Stimulated activated CD8-positive, alpha-beta memory T cell treated with anti-CD3 and anti-CD28 coated beads, Interleukin-2, amount 100 ng/mL, for 1 hour (primary cell): ENCODE results near the gene LRTM2.

ENCODE experiments used
- DNase-seq, 2 donors: peaks; one replicate each; pipeline ENCODE4 v3.0.0-alpha.2; 2020; ENCODE audit warnings: low read depth in 2 of 2

Gene LRTM2

GRCh38 chr12:1864456-1864855 is 44.1 kb downstream of the LRTM2 start:
- DNase-seq: no peak

- DNase-seq: no peak
These were observed 44.5 kb downstream of the LRTM2 start for GRCh38 chr12:1864867-1865266.

- DNase-seq: no peak
These were observed 45.0 kb downstream of the LRTM2 start for GRCh38 chr12:1865284-1865866.

GRCh38 chr12:1869145-1869544 is 48.8 kb downstream of the LRTM2 start:
- DNase-seq: no peak

- no peak for DNase-seq
These were observed 49.7 kb downstream of the LRTM2 start for GRCh38 chr12:1870086-1870485.

GRCh38 chr12:1870998-1871917 is 50.9 kb downstream of the LRTM2 start:
- DNase-seq: no peak

- DNase-seq: no peak
These were observed 51.6 kb downstream of the LRTM2 start for GRCh38 chr12:1872001-1872400.

GRCh38 chr12:1872448-1872847 is 52.1 kb downstream of the LRTM2 start:
- no peak for DNase-seq

GRCh38 chr12:1873531-1874510 is 53.5 kb downstream of the LRTM2 start:
- DNase-seq: no peak

- DNase-seq: no peak
These were observed 55.2 kb downstream of the LRTM2 start for GRCh38 chr12:1875608-1876007.

GRCh38 chr12:1876086-1876485 is 55.7 kb downstream of the LRTM2 start:
- DNase-seq: no peak

- DNase-seq: no peak
These were observed 57.0 kb downstream of the LRTM2 start for GRCh38 chr12:1877169-1877878.

GRCh38 chr12:1878214-1878613 is 57.8 kb downstream of the LRTM2 start:
- DNase-seq: no peak

- no peak for DNase-seq
These were observed 58.3 kb downstream of the LRTM2 start for GRCh38 chr12:1878695-1879094.

GRCh38 chr12:1879633-1880032 is 59.3 kb downstream of the LRTM2 start:
- DNase-seq: no peak

GRCh38 chr12:1880153-1880845 is 59.9 kb downstream of the LRTM2 start:
- DNase-seq: no peak

- no peak for DNase-seq
These were observed 60.5 kb downstream of the LRTM2 start for GRCh38 chr12:1880876-1881275.

- DNase-seq: no peak
These were observed 60.9 kb downstream of the LRTM2 start for GRCh38 chr12:1881301-1881700.

GRCh38 chr12:1881936-1882335 is 61.6 kb downstream of the LRTM2 start:
- DNase-seq: no peak

- DNase-seq: no peak
These were observed 62.0 kb downstream of the LRTM2 start for GRCh38 chr12:1882405-1882804.
